Glomerular visceral epithelial cell (primary cell): ENCODE measurements around the gene RAVER1.
"Not testable (repeated sequence)": the region's sequence is repeated elsewhere in the genome, so short reads cannot be mapped to it uniquely, and the experiment has no call there.

Source experiments
- DNase-seq: peaks from one replicate; pipeline ENCODE4 v3.0.0-alpha.2; 2016; ENCODE audit errors: extremely low spot score

The RAVER1 gene

GRCh38 chr19:10344780-10345179 lies 11.5 kb upstream of the RAVER1 start:
- no peak for DNase-seq

- no peak for DNase-seq
These were observed 10.2 kb upstream of the RAVER1 start for GRCh38 chr19:10343495-10343894.

GRCh38 chr19:10339977-10340376 lies 6.6 kb upstream of the RAVER1 start:
- DNase-seq, result no peak

- DNase-seq, result no peak
These were observed 6.1 kb upstream of the RAVER1 start, which contains the start of gene ICAM3 for GRCh38 chr19:10339380-10339960. TSS of gene ICAM3 (minus strand) at chr19:10339624. CDS start at chr19:10339614, 10 bp downstream.

- DNase-seq, result no peak
These were observed 5.6 kb upstream of the RAVER1 start for GRCh38 chr19:10338940-10339339.

- DNase-seq, result not testable (repeated sequence)
These were observed 3.4 kb upstream of the RAVER1 start for GRCh38 chr19:10336725-10337124.

- no peak for DNase-seq
These were observed 2.1 kb upstream of the RAVER1 start for GRCh38 chr19:10335352-10335985.

- DNase-seq, result peak; percentile 97
These were observed 1.4 kb upstream of the RAVER1 start for GRCh38 chr19:10334588-10335351.

GRCh38 chr19:10333758-10334587 lies 644 bp upstream of the RAVER1 start:
- no peak for DNase-seq

- no peak for DNase-seq
These were observed 968 bp downstream of the RAVER1 start for GRCh38 chr19:10332158-10332964.

GRCh38 chr19:10329555-10329954 lies 3.8 kb downstream of the RAVER1 start:
- DNase-seq, result no peak

GRCh38 chr19:10328558-10329429 lies 4.5 kb downstream of the RAVER1 start:
- DNase-seq, result no peak

GRCh38 chr19:10327793-10328192 lies 5.5 kb downstream of the RAVER1 start:
- no peak for DNase-seq

- no peak for DNase-seq
These were observed 7.6 kb downstream of the RAVER1 start for GRCh38 chr19:10325732-10326131.

- no peak for DNase-seq
These were observed 11.2 kb downstream of the RAVER1 start for GRCh38 chr19:10321874-10322835.

GRCh38 chr19:10321417-10321797 lies 11.9 kb downstream of the RAVER1 start:
- DNase-seq, result no peak

GRCh38 chr19:10320602-10321416 lies 12.5 kb downstream of the RAVER1 start:
- DNase-seq, result no peak
